A549 (cell line): ENCODE results near the gene RFK.

Source experiments
- CTCF ChIP-seq: fragments of >200 bp; sonication (Bioruptor Twin); formaldehyde crosslinking; IDR thresholded peaks from 3 replicates; pipeline ENCODE4 v1.5.1; 2016
- EP300 ChIP-seq, 2 experiments: fragments of >200 bp; sonication (Bioruptor Twin); formaldehyde crosslinking; IDR thresholded peaks; 2 replicates in 1 of 2; 3 replicates in 1 of 2; pipeline ENCODE4 v1.6.1; 2016 to 2017

DNA sequence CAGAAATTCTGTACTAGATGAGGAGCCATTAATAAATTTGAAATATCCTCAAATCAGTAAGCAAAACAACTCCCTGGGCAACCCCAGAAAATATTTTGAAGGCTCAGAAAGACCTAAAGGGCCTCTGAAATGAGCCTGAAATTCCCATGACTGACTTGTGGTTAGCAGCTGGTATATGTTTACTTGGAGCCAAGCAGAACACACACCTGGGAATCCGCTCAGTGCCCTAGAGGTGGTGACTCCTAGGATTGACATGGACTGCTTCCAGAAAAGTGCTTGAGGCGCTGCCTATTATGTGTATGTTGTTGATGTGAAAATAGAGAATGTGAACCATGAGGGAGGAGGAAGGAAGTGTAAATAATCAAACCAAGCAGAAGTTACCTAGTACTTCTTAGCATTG lies 14.7 kb downstream of the RFK start:
- TF ChIP-seq CTCF: no peak
- TF ChIP-seq EP300 (IDR thresholded peaks at IDR 0.05): no peak; a peak in 2 of 5 replicates
